ENCODE measurements around the gene GTPBP3. TPM values are rescaled to one million over a fixed set of nuclear protein-coding genes. Genes with fewer than 3 reads are reported as not detected.

GTPBP3 gene
- total RNA-seq, 3 donors from 2014 or later (not counting 1 experiment from before 2014, with no cell fraction given): 21.6 to 33.0 (median 27.7) TPM

GRCh38 chr19:17385878-17386611, 48.7 kb downstream of the GTPBP3 start:
- Mint-ChIP-seq H3K9me3 (no peaks in the 10 kb centered on the region), H3K36me3 (no peaks in the 10 kb centered on the region), H3K27me3 (ENCODE audit: low read depth in 2 of 2) (peaks cover 0 to 3% of the 10 kb centered on the region in 2 donors), H3K4me1 (peaks cover 0 to 6% of the 10 kb centered on the region in 2 donors), H3K4me3 (no peak overlapping the region), H3K27ac (no peak overlapping the region)
- Histone ChIP-seq H3K4me3 (ENCODE audit: low read length) (no peak overlapping the region), H3K9me3 (ENCODE audit: control insufficient read depth, insufficient read depth, low read length) (no peaks in the 10 kb centered on the region), H3K27ac (ENCODE audit: low read length) (no peak overlapping the region), H3K4me1 (ENCODE audit: control insufficient read depth, insufficient read depth, low read length) (peaks cover 18% of the 10 kb centered on the region), H3K36me3 (ENCODE audit: control insufficient read depth, insufficient read depth, low read length) (no peaks in the 10 kb centered on the region), H3K27me3 (ENCODE audit: control insufficient read depth, insufficient read depth, low read length) (no peaks in the 10 kb centered on the region)
- TF ChIP-seq CTCF (IDR thresholded peaks at IDR 0.05): peak; percentile 93
- intact Hi-C loops (cut with micrococcal nuclease): loop anchor here (1.0 kb wide), 1 partner anchor 40 kb away; no protein-coding TSS in a partner anchor
- 40% methylated on average over 14 of the region's 20 CpGs for WGBS (ENCODE audit: insufficient coverage)
- ATAC-seq (peak; percentile 57 to 62 (median 59)), DNase-seq (peak; percentile 53 to 78)

GRCh38 chr19:17389288-17389687, 51.9 kb downstream of the GTPBP3 start:
- H3K4me1 Mint-ChIP-seq: peaks cover 5 to 15% of the 10 kb centered on the region in 2 donors
- H3K36me3 ChIP-seq (ENCODE audit: control insufficient read depth, insufficient read depth, low read length): no peaks in the 10 kb centered on the region
- no peak overlapping the region for H3K4me3 ChIP-seq (ENCODE audit: low read length)
- peaks cover 0 to 3% of the 10 kb centered on the region in 2 donors for H3K27me3 Mint-ChIP-seq (ENCODE audit: low read depth in 2 of 2)
- intact Hi-C loops (cut with micrococcal nuclease): no loop called here
- ATAC-seq (no peak), DNase-seq (no peak)
- 57% methylated on average over 1 of the region's 1 CpG for WGBS (ENCODE audit: insufficient coverage)
- no peak for TF ChIP-seq CTCF (IDR thresholded peaks at IDR 0.05)
- no peak overlapping the region for H3K27ac Mint-ChIP-seq
- no peaks in the 10 kb centered on the region for H3K9me3 ChIP-seq (ENCODE audit: control insufficient read depth, insufficient read depth, low read length)
- H3K36me3 Mint-ChIP-seq: no peaks in the 10 kb centered on the region
- H3K4me3 Mint-ChIP-seq: peak overlapping the region; percentile 49
- peaks cover 23% of the 10 kb centered on the region for H3K4me1 ChIP-seq (ENCODE audit: control insufficient read depth, insufficient read depth, low read length)
- H3K27me3 ChIP-seq (ENCODE audit: control insufficient read depth, insufficient read depth, low read length): no peaks in the 10 kb centered on the region
- H3K27ac ChIP-seq (ENCODE audit: low read length): no peak overlapping the region
- H3K9me3 Mint-ChIP-seq: no peaks in the 10 kb centered on the region

- peaks cover 29% of the 10 kb centered on the region for H3K4me1 ChIP-seq (ENCODE audit: control insufficient read depth, insufficient read depth, low read length)
- H3K36me3 Mint-ChIP-seq: no peaks in the 10 kb centered on the region
- H3K4me3 ChIP-seq (ENCODE audit: low read length): peak overlapping the region; percentile 57
- WGBS (ENCODE audit: insufficient coverage): 9% methylated on average over 37 of the region's 37 CpGs
- TF ChIP-seq CTCF (IDR thresholded peaks at IDR 0.05): no peak
- H3K36me3 ChIP-seq (ENCODE audit: control insufficient read depth, insufficient read depth, low read length): no peaks in the 10 kb centered on the region
- H3K4me1 Mint-ChIP-seq: peaks cover 5 to 20% of the 10 kb centered on the region in 2 donors
- H3K27ac Mint-ChIP-seq: no peak overlapping the region
- peaks cover 0 to 3% of the 10 kb centered on the region in 2 donors for H3K27me3 Mint-ChIP-seq (ENCODE audit: low read depth in 2 of 2)
- H3K4me3 Mint-ChIP-seq: no peak overlapping the region
- ATAC-seq (no peak), DNase-seq (peak in 1 of 2 donors; percentile 40)
- H3K9me3 Mint-ChIP-seq: no peaks in the 10 kb centered on the region
- no peaks in the 10 kb centered on the region for H3K27me3 ChIP-seq (ENCODE audit: control insufficient read depth, insufficient read depth, low read length)
- no peaks in the 10 kb centered on the region for H3K9me3 ChIP-seq (ENCODE audit: control insufficient read depth, insufficient read depth, low read length)
- intact Hi-C loops (cut with micrococcal nuclease): loop anchor here (2.0 kb wide), 1 partner anchor 97 kb away; no protein-coding TSS in a partner anchor
- H3K27ac ChIP-seq (ENCODE audit: low read length): no peak overlapping the region
These were observed 52.8 kb downstream of the GTPBP3 start for GRCh38 chr19:17389957-17390664.

All from natural killer cell (primary cell).